Measurements from ENCODE around the gene COMMD6. TPM values are rescaled to one million over a fixed set of nuclear protein-coding genes. Genes with fewer than 3 reads are reported as not detected.

Gene COMMD6
- total and polyA plus RNA-seq, 2 of the 13 experiments (the other 11 are each of a cell fraction or from before 2014, with no cell fraction given), result 97.0 to 164 TPM

- Histone ChIP-seq H4K20me1 (ENCODE audit: insufficient read depth, low read length) (no peaks in the 10 kb centered on the region), H3K4me1 (ENCODE audit: insufficient read depth, low read length) (0 out of 2 replicates have a peak, but pooled peaks cover 4% of the 10 kb centered on the region), H3K4me2 (ENCODE audit: low read depth, low read length) (no peak overlapping the region), H3K36me3 (replicated peaks in 1 of 2; ENCODE audit: control insufficient read depth in 1 of 2, insufficient read depth in 2 of 2, low read length in 2 of 2) (no peaks in the 10 kb centered on the region), H3K4me3 (replicated peaks in 1 of 3; ENCODE audit: insufficient read depth in 1 of 3, low read depth in 2 of 3, low read length in 3 of 3) (no peak overlapping the region), H3K27ac (ENCODE audit: extremely low read length, insufficient read depth, low read length) (no peak overlapping the region), H3K27me3 (ENCODE audit: control insufficient read depth in 1 of 2, insufficient read depth in 2 of 2, low read length in 2 of 2) (no peaks in the 10 kb centered on the region), H3K9ac (ENCODE audit: insufficient read depth, low read depth, low read length) (no peak overlapping the region), H2AFZ (ENCODE audit: low read length) (no peak overlapping the region), H3K79me2 (ENCODE audit: insufficient read depth, low read length) (no peaks in the 10 kb centered on the region), H3K9me3 (ENCODE audit: low read length) (no peaks in the 10 kb centered on the region)
- ATAC-seq, result no peak
- intact Hi-C loops (cut with micrococcal nuclease; ENCODE audit: unreplicated experiment) (no loop called here), in situ Hi-C loops (cut with HindIII; ENCODE audit: extremely low pct_ligation_motif_present, low pct_unique_long_range_greater_than_20kb) (no loop called here)
- ChIA-PET CTCF (ENCODE audit: low intra/inter-chr PET ratio, low total read pairs) (no interaction called here), POLR2A (no interaction called here)
- DNase-seq (ENCODE audit: low spot score), result no peak
- TF ChIP-seq FOSL1 (CRISPR knock-in tag; IDR thresholded peaks at IDR 0.05; ENCODE audit: borderline replicate concordance) (no peak), POLR2AphosphoS2 (IDR thresholded peaks at IDR 0.05; ENCODE audit: low read depth, low read length) (no peak), FOXA1 (IDR thresholded peaks at IDR 0.05) (no peak), FOXA1 (CRISPR knock-in tag; IDR thresholded peaks at IDR 0.05) (no peak), TIGD3 (CRISPR knock-in tag; IDR thresholded peaks at IDR 0.05; ENCODE audit: borderline replicate concordance) (no peak), HOMEZ (CRISPR knock-in tag; IDR thresholded peaks at IDR 0.05; ENCODE audit: low read depth) (no peak), ZFP91 (CRISPR knock-in tag; IDR thresholded peaks at IDR 0.05; ENCODE audit: borderline replicate concordance) (no peak), SIN3A (IDR thresholded peaks at IDR 0.05; ENCODE audit: borderline replicate concordance, low read depth, low read length) (no peak), ZNF660 (CRISPR knock-in tag; IDR thresholded peaks at IDR 0.05; ENCODE audit: borderline replicate concordance, low read depth) (no peak), ZNF619 (CRISPR knock-in tag; IDR thresholded peaks at IDR 0.05) (no peak), ZNF552 (CRISPR knock-in tag; IDR thresholded peaks at IDR 0.05; ENCODE audit: borderline replicate concordance) (no peak), PHF5A (CRISPR knock-in tag; IDR thresholded peaks at IDR 0.05; ENCODE audit: low read depth, unreplicated experiment) (no peak), ZBTB37 (CRISPR knock-in tag; IDR thresholded peaks at IDR 0.05) (no peak), MTF1 (CRISPR knock-in tag; IDR thresholded peaks at IDR 0.05) (no peak), ZNF616 (CRISPR knock-in tag; IDR thresholded peaks at IDR 0.05; ENCODE audit: low read depth) (no peak)
- WGBS (ENCODE audit: low lambda C conversion rate), result 88% methylated on average over 23 of the region's 30 CpGs
- FAIRE-seq, result no peak
- BruUV-seq (replicated peaks), result no TSS peak
Observed at GRCh38 chr13:75518439-75519088, 19.1 kb downstream of the COMMD6 start.

Measured in HepG2 (cell line).